Breast epithelium (tissue), 3 donors: ENCODE measurements around the gene CALU.

Source experiments
- POLR2A ChIP-seq: fragments of 450-650 bp; IDR thresholded peaks from one replicate; pipeline ENCODE4 v1.6.1; 2016; ENCODE audit warnings: antibody characterized with exemption, mild to moderate bottlenecking, moderate library complexity
- POLR2AphosphoS5 ChIP-seq, 3 donors: sonication (generic); formaldehyde crosslinking; IDR thresholded peaks; one replicate each; pipeline ENCODE4 v1.6.1; 2017; ENCODE audit warnings: antibody characterized with exemption in 3 of 3
- TF ChIP-seq, protein P1 (sequence below), 3 donors: fragments of 450-650 bp; IDR thresholded peaks; one replicate each; pipeline ENCODE4 v1.5.1; 2016 to 2017; ENCODE audit warnings: antibody characterized with exemption in 3 of 3, mild to moderate bottlenecking in 3 of 3, moderate library complexity in 3 of 3

DNA sequence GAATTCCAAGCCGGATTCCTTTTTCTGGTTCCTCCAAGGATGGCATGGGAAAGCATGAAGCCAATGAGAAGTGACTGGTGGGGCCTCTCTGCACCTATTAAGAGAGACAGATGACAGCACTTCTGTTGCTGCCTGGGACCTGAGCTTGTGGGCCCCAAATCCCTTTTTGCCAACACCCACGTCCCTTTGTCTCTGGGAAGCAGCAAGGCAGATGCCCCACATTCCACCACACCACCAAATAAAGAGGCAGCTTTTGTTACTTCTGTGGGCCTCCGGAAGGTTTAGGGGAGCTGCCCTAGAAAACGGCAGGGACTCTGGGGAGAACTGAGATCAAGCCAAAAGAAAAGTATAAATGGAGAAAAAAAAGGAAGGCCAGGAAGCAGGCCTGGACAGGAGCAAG, 56.0 kb downstream of the CALU start:
- TF ChIP-seq, protein P1, sequence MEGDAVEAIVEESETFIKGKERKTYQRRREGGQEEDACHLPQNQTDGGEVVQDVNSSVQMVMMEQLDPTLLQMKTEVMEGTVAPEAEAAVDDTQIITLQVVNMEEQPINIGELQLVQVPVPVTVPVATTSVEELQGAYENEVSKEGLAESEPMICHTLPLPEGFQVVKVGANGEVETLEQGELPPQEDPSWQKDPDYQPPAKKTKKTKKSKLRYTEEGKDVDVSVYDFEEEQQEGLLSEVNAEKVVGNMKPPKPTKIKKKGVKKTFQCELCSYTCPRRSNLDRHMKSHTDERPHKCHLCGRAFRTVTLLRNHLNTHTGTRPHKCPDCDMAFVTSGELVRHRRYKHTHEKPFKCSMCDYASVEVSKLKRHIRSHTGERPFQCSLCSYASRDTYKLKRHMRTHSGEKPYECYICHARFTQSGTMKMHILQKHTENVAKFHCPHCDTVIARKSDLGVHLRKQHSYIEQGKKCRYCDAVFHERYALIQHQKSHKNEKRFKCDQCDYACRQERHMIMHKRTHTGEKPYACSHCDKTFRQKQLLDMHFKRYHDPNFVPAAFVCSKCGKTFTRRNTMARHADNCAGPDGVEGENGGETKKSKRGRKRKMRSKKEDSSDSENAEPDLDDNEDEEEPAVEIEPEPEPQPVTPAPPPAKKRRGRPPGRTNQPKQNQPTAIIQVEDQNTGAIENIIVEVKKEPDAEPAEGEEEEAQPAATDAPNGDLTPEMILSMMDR (IDR thresholded peaks at IDR 0.05): no peak
- TF ChIP-seq POLR2A: no peak
- no peak for TF ChIP-seq POLR2AphosphoS5 (IDR thresholded peaks at IDR 0.05)
